HG02759 (cell line): ENCODE data around the gene NOP14.
"Not testable (repeated sequence)": the region's sequence is repeated elsewhere in the genome, so short reads cannot be mapped to it uniquely, and the experiment has no call there.

Source experiments
- ATAC-seq: cut with Tn5 transposase; IDR thresholded peaks from one replicate; pipeline ENCODE4 v1.9.1; 2021; ENCODE audit warnings: mild to moderate bottlenecking, moderate library complexity; ENCODE audit not compliant: unreplicated experiment

Gene NOP14

DNA sequence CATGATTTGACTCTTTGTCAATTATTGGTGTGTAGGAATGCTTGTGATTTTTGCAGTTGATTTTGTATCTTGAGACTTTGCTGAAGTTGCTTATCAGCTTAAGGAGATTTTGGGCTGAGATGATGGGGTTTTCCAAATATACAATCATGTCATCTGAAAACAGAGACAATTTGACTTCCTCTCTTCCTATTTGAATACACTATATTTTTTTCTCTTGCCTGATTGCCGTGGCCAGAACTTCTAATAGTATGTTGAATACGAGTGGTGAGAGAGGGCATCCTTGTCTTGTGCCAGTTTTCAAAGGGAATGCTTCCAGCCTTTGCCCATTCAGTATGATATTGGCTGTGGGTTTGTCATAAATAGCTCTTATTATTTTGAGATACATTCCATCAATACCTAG, 44.9 kb downstream of the NOP14 start:
- ATAC-seq: not testable (repeated sequence)

DNA sequence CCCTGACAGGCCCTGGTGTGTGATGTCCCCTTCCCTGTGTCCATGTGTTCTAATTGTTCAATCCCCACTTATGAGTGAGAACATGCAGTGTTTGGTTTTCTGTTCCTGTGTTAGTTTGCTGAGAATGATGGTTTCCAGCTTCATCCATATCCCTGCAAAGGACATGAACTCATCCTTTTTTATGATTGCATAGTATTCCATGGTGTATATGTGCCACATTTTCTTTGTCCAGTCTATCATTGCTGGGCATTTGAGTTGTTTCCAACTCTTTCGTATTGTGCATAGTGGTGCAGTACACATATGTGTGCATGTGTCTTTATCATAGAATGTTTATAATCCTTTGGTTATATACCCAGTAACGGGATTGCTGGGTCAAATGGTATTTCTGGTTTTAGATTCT, 46.5 kb downstream of the NOP14 start:
- not testable (repeated sequence) for ATAC-seq

DNA sequence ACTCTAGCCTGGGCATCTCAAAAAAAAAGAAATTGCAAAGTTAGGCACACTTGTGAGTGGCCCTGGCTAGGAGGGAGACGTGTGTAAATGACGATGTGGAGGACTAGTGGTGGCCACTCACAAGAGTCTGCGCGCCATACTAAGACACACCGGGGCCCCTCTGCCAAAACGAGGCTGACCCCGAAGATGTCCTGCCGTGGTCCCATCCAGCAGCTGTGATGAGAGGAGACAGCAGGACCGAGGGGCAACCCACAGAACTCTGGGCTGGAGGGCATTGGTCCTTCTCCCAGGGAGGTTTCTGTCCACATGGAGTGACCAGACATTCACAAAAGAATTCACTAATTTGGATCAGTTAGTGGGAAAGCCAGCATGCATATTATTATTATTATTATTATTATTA, 47.4 kb downstream of the NOP14 start:
- ATAC-seq: no peak

DNA sequence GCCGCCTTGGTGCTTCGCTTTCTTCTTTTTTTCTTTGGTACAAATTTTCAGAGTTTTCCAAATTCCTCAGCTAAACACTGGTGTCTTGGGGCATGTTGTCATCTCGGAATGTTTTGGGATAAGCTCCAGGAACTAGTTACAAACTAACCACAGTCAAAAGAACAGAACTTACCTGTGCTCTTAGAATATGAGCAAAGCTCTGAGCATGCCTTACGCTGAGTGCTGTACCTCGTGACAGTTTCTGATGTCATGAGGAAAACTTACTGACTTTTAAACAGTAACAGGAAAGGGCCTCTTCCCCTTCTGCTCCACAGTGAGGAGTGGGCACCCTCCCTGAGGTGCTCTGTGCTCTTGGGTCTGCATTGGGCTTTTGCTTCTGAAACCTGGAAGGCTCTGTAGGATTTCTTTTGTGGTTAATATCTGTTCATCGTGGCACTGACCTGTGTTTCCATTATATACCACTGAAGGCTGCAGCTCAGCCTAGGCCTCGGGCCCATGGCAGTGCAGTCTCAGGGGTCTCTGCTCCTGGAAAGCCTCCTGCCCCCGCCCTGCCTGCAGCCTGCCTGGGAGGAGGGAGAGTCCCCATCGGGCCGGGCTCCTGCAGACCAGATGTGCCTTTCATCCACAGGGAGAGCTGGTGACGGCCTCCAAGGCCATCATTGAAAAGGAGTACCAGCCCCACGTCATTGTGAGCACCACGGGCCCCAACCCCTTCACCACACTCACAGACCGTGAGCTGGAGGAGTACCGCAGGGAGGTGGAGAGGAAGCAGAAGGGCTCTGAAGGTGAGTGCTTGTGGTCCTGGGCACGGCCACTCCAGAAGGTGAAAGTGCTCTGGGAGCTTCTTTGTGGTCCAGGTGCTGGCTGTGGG, 48.7 kb downstream of the NOP14 start:
- no peak for ATAC-seq

DNA sequence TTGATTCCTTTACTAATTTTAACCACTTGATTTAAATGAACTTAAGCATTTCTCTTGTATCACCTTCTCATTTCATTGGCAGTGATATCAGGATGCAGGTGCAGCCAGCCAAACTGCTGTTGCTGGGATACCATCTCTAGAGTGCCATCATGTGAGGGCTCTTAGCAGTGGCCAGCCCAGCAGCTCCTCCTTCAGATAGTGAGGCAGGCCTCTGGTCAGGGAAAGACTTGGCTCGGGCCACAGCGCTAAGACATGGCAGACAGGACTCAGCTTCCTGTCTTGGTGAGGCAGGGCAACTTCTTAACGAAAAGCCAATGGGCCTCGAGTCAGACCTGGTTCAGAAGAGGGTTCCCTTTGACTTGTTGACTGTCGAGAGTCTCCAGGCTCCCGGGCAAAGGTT, 50.0 kb downstream of the NOP14 start:
- ATAC-seq: no peak

DNA sequence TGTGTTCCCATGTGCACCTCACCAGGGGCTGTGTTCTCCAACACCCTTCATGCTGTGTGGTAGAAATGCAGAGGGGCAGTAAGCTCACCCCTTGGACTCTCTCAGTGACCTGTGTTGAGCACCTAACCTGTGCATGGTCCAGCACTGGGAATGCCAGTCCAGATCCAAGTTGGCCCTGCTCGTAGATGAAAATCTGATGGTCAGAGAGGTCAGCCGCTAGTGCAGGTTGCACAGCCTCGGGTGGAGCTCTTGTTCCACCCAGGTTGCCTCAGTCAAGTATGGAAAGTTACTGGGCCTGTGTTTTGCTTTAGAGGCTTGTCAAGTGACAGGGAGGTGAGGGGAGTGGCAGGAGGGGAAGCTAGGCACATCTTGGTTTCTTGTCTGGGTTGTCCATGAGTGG, 51.3 kb downstream of the NOP14 start:
- ATAC-seq: no peak

DNA sequence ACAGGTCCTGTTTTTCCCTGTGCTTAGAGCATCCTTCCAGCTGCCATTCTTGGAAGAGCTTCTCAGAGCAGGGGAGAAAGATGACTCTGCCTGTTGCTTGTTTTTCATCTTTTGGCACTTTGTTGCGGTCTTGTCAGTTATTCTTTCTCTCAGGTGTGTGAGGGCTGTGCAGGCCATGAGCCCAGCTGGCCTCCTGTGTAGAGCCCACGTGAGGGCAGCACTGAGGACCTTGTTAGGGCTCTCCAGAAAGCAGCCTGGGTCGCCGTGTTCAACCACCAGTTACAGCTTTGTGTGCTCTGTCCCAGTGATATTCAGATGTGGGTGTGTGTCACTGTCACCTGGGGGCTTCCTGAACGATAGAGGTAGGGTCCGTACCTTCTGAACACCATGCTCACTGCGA, 52.8 kb downstream of the NOP14 start:
- ATAC-seq: no peak

DNA sequence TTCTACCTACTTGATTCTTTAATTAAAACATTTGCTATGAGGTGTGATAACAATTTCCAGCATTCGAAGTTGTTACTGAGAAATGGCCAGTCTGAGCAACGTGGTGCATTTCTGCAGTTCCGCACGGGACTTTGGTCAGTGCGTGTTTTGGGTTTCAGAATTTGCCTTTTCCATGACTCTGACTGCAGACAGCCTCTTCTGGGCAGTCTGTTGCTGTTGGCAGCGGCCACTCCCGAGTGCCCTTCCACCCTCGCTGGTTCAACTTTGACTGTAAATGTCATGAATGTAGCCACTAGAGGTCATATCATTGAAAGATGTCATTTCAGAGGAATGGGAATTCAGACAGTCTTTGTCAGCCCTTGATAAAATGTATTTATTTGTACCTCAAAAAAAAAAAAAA, 53.6 kb downstream of the NOP14 start:
- ATAC-seq: no peak

DNA sequence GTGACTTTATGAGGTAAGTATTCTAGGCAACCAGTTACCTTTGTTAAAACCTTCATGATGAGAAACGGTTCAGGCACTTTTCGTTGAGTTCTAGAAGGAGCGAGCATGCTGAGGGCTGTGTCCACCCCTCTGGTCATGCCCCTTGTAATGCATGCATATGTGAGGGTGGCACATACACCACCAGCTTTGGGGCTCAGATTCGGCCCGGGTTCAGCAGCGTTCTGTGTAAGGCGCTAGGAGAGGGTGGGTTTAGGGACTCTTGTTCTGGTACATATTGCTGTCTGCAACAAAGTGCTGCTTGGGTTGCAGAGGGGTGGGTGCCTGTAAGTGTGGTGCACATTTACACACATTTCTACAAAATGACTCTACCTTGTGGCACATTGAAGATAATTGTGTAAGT, 54.5 kb downstream of the NOP14 start:
- ATAC-seq: no peak

DNA sequence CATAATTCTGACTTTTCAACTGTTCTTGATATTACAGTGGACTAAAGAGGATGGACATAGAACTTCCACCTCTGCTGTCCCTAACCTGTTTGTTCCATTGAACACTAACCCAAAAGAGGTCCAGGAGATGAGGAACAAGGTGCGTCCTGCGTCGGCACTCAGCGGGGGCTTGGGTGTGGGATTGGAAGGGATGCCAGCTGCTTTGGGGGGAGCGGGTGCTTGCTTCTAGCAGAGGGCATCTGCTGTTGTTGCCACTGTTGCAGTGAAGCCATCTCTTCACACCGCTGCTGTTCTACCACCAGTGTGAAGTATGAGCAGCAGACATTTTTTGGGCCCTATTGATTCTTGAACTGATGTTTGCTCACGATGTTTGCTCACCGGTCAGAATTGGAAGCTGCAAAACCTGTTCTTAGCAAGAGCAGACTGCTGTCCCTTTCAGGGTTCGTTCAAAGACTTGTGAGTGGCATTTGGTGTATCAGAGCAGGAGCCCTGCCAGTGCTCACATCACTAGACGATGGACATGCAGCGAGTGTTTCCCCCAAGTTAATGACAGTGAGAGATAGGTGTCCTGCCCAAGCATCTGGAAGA, 55.4 kb downstream of the NOP14 start:
- no peak for ATAC-seq

DNA sequence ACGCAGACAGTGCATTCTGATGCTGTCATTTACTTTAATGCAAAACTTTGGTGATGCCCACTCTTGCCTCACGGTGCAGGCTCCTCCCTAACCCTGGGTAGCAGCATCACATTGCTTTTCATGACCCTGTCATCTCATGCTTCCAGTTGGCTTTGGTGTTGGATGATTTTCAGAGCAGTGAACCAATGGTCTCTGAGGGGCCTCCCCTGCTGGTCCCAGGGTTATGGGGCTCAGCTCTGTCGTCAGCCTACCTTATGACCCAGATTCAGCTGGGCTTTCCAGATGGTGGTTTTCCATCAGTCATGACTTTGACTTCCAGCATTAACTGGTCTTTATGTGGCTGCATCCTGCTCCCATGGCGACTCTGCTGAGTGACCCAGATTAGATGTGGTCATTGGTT, 56.0 kb downstream of the NOP14 start:
- no peak for ATAC-seq

DNA sequence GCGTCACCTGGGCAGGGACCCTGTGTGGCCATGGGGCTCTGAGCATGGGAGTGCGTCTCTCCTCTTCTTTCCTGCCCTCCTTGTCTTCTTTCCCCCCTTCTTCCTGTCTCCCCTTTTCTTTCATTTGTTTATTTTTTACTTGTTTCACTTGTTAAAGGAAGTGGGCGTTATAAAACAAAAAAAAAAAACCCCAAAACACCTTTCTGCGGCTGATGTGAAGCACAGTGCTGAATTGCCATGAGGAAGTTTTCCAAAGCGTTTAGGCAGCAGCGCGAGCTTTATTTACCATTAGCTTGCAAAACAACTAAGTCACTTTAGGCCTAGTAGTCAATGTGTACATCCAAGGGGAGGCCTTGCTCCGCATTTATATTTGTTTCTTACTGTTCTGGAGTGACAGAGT, 57.0 kb downstream of the NOP14 start:
- no peak for ATAC-seq

DNA sequence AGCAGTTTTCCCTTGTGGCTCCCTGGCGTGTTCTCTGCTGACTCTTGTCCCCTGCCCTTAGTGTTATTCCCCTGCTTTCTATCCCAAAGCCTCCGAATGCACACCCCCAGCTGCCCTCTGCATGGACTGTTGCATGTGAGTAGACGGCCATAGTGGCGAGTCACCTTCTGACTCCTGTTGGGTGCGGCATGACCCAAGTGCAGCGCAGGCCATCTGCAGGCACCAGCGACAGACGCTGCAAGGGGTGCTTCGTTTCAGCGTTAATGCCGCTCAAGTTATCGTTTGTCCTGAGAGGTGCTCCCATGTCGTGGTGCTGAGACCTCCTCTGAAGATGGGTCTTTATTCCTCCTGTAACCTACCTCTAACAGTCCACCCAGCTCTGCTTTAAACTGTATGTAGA, 57.7 kb downstream of the NOP14 start:
- no peak for ATAC-seq

DNA sequence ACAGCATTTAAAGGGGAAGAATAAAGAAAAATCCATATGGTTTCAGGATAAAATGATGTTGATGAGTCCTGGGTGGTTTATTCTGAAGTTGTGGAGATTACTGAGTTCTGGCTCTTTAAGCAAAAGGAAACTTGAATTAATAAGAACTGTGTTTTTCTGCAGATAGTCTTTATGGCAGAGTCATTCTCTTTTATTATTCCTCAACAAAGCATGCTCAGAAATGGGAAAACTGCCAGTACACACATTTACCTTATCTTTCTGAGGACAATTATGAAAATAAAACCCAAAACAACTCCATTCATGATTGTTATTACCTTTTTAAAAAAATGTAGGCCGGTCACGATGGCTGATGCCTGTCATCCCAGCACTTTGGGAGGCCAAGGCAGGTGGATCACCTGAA, 61.1 kb downstream of the NOP14 start:
- ATAC-seq: no peak

DNA sequence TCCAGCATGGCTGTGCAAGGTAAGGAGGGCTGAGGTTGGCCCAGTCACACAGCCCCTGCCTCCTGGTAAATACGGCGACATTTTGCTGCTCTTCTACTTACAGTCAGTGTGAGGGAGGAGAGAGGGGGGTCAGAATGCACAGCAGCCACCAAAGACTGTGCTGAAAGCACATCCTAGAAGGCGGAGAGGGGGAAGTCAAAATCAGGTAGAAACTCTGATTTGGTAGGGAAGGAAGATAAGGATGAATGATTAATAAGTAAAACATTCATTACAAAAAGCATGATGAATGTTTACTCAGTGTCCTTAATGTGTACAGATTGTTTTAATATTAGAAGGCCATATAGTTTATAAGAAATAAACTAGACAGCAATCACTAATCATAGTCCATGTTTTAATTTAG, 62.0 kb downstream of the NOP14 start:
- ATAC-seq: no peak

DNA sequence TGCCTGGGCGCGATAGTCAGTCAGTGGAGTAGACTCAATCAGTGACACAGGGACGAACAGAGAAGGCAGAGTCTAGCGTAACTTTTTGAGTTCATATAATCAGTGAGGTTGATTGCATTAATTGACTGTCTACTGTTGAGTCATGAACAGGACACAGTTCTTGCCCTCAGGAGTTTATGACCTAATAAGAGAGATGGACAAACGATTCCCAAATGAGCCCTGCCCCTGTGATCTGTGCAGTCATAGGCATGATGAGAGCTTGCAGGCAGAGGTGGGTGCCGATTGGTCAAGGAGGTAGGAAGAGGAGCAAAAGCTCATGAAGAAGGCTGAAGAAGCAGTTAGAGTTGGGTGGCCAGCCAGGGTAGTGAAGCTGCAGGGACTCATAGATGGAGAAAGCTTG, 62.5 kb downstream of the NOP14 start:
- ATAC-seq: no peak

DNA sequence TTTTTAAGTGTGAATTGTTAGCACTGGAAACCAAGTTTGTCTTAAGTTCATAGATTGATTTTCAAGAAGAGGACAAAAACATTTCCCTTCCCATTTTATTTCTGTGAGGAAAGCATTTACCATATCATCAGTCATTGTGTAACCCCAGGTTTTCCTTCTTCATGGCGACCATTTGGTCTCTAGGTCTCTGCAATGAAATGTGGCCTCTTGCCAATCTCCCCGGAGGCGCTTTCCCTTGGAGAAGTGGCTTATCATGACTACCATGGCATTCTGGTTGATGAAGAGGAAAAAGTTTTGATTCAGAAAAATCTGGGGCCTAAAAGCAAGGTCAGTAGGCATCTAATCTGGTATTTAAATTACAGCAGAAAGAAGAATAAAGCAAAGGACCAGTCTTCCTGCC, 65.2 kb downstream of the NOP14 start:
- ATAC-seq: no peak

DNA sequence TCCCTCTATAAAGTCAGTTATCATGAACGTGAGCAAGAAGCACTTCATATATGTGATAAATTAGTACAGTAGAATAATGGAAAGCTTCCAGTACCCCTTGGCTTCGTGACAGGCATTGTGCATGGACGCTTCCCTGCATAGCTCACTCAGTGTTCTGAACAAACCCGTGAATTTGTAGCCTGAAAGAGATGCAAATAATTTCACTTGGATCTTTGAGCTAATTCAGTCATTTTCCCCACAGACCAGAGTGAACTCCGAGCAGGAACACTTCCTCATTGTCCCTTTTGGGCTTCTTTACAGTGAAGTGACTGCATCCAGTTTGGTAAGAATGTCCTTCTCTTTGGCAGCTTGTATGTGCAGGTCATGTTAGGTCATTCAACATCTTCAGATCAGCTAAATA, 69.4 kb downstream of the NOP14 start:
- ATAC-seq: no peak

DNA sequence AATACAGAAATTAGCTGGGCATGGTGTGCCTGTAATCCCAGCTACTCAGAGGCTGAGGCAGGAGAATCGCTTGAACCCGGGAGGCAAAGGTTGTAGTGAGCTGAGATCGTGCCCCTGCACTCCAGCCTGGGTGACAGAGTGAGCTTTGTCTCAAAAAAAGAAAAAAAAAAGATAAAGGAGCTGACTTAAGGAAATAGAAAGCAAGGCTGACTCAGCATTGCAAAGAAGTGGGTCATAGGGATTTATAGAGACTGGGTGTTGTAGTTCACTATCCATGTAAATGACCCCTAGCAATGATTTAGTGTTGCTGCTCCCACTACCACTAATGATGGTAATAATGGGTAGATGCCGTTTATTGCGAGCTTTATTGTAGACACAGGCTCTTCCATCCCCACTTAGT, 71.9 kb downstream of the NOP14 start:
- ATAC-seq: no peak

DNA sequence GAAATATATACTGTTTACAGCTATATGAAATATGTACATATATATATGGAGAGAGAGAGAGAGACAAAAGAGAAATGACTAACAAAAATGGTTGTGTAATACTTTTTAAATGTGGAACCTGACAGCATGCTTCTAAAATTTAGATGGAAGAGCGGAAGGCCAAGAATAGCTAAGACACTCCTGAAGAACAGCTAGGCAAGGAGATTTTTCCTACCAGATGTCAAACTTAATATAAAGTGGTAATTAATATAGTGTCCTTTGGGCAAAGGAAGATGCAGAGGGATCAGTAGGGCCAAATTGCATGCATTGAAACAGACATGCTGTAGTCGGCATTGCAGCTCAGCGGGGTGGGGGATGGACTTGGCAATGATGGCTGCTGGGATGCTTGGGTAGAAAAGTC, 74.3 kb downstream of the NOP14 start:
- no peak for ATAC-seq
